ENCODE results near the gene CHST9.

Gene CHST9

GRCh38 chr18:26865557-26865956, 319.6 kb downstream of the CHST9 start, which contains the start of gene AQP4:
TSS of gene AQP4 (minus strand) at chr18:26865707. CDS start at chr18:26865689, 18 bp downstream.
- no peak for DNase-seq (ENCODE audit: low read depth in 2 of 2)

GRCh38 chr18:26864658-26865057, 320.4 kb downstream of the CHST9 start:
- no peak for DNase-seq (ENCODE audit: low read depth in 2 of 2)

DNA sequence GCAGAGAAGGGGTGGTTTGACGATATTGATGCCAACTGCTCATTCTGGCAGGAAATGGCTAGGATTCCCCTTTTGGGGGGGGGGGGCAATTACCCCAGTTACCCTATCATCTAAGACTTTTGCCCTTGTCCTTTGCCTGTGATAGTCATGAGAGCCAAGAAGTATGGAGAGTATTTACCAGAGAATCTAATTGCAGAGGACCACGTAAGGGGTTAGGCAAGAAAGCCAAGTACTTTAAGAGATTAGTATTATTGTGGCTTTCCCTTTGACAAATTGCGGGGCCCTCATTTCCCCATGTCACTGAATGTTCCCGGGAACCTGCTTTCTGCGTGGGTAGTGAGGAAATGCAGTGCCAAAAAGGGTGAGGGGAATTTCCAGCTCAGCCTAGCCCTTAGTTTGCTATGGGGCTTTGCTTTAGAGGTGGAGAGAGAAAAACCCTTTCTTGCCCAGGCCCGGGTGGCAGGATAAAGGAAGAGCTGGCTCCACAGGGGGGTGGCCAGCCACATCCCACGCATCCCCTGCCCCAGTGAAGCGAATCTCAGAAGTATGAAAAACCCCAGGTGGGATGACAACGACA, 321.1 kb downstream of the CHST9 start:
- DNase-seq (ENCODE audit: low read depth in 2 of 2): no peak

GRCh38 chr18:26863122-26863879, 321.8 kb downstream of the CHST9 start:
- DNase-seq (ENCODE audit: low read depth in 2 of 2): no peak

DNA sequence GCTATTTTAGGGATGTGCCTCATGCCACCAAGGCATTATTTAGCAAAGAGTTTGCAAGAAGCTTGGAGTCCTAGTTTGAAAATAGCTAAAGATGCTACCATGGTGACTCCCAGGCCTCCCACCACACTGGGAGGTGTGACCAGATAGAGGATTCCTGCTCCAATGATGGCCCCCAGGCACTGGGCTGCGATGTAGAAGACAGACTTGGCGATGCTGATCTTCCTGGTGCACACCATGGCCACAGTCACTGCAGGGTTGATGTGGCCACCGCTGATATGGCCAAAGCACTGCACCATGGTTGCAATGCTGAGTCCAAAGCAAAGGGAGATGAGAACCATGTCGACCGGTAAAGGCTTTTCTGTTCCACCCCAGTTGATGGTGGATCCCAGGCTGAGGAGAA, 323.0 kb downstream of the CHST9 start:
- no peak for DNase-seq (ENCODE audit: low read depth in 2 of 2)
